ENCODE measurements around the gene HSPA1B. TPM values are rescaled to one million over a fixed set of nuclear protein-coding genes. Genes with fewer than 3 reads are reported as not detected.
A peak's percentile ranks its signal among the peaks of the same experiment; 100 is the strongest.

HSPA1B gene
- total RNA-seq, 1 experiment from 2014 or later, result 85.1 TPM

- Mint-ChIP-seq H3K27me3 (ENCODE audit: low read depth) (no peaks in the 10 kb centered on the region), H3K27ac (peak overlapping the region in 2 of 3 experiments; percentile 34 to 66; a peak in 3 of 7 replicates), H3K4me1 (peaks cover 10% of the 10 kb centered on the region in 2 experiments), H3K36me3 (ENCODE audit: insufficient read depth in 1 of 3, low read depth in 3 of 3) (peaks cover 21 to 52% (median 45%) of the 10 kb centered on the region in 3 experiments), H3K4me3 (peak overlapping the region in 1 of 2 experiments; percentile 50; a peak in 2 of 5 replicates), H3K9me3 (no peaks in the 10 kb centered on the region)
- Histone ChIP-seq H2BK12ac (ENCODE audit: insufficient read length, low read depth, low read length) (no peak overlapping the region), H3K27ac (ENCODE audit: insufficient read length, low read depth, low read length) (no peak overlapping the region), H3K18ac (ENCODE audit: insufficient read length, low read depth, low read length) (no peak overlapping the region), H2BK20ac (ENCODE audit: low read depth, low read length, poor library complexity, severe bottlenecking) (no peak overlapping the region), H2BK120ac (ENCODE audit: low read depth, low read length, poor library complexity, severe bottlenecking) (no peak overlapping the region), H2AK5ac (ENCODE audit: insufficient read length, low read length) (no peak overlapping the region), H3K79me2 (ENCODE audit: insufficient read depth, low read length) (peaks cover 2% of the 10 kb centered on the region; the same call in 1 of the 2 replicates), H4K5ac (ENCODE audit: insufficient read length, low read depth, low read length) (no peak overlapping the region), H3K4ac (ENCODE audit: low read depth, low read length) (no peak overlapping the region), H3K4me2 (ENCODE audit: insufficient read depth, insufficient read length, low read length) (no peak overlapping the region), H3K56ac (ENCODE audit: insufficient read length, low read depth, low read length) (no peak overlapping the region), H3K14ac (ENCODE audit: insufficient read depth, low read length) (no peak overlapping the region), H4K20me1 (ENCODE audit: control insufficient read depth, insufficient read depth, insufficient read length) (peaks cover 3% of the 10 kb centered on the region), H3K9ac (ENCODE audit: extremely low read depth, insufficient read length, low read length) (no peak overlapping the region), H3K23ac (ENCODE audit: insufficient read length, low read depth, low read length) (no peak overlapping the region), H2AFZ (ENCODE audit: low read length) (no peak overlapping the region), H2BK15ac (ENCODE audit: low read depth, low read length) (no peak overlapping the region), H4K91ac (ENCODE audit: insufficient read length, low read depth, low read length) (no peak overlapping the region), H3K9me3 (ENCODE audit: control insufficient read depth, low read depth, low read length) (no peaks in the 10 kb centered on the region), H3T11ph (ENCODE audit: low read length) (no peak overlapping the region), H3K23me2 (ENCODE audit: insufficient read length, low read depth, low read length, poor library complexity, severe bottlenecking) (peaks cover 3% of the 10 kb centered on the region), H3K79me1 (ENCODE audit: insufficient read depth, low read depth, low read length, poor library complexity, severe bottlenecking) (no peaks in the 10 kb centered on the region), H3K4me1 (ENCODE audit: insufficient read depth, low read length) (no peaks in the 10 kb centered on the region), H4K8ac (replicated peaks; ENCODE audit: insufficient read length, low read depth, low read length) (no peak overlapping the region), H3K27me3 (ENCODE audit: insufficient read depth, low read length) (no peaks in the 10 kb centered on the region), H2BK5ac (ENCODE audit: insufficient read length, low read length) (no peak overlapping the region)
- no CpG with 5 or more reads among the region's 12 CpGs for WGBS (ENCODE audit: extremely low coverage, insufficient read length, low lambda C conversion rate)
- peak; percentile 77 for TF ChIP-seq CTCF (conservative IDR thresholded peaks at IDR 0.05)
- DNase-seq, result peak; percentile 76
Observed at GRCh38 chr6:31791324-31792089, 36.0 kb upstream of the HSPA1B start.

All from H9 (cell line).